H1 (cell line): Measurements from ENCODE around the gene BMPR1A. TPM values are rescaled to one million over a fixed set of nuclear protein-coding genes. Genes with fewer than 3 reads are reported as not detected.

Source experiments
- CTCF ChIA-PET: fragments of 300-600 bp; sonication (Branson Sonifier 250); formaldehyde crosslinking; loops from one replicate; lab custom pipeline; 2021; ENCODE audit not compliant: partially characterized antibody; lab: Charles Lee
- POLR2A ChIA-PET: fragments of 300-600 bp; sonication (Branson Sonifier 250); formaldehyde crosslinking; loops from one replicate; lab custom pipeline; 2021; ENCODE audit warnings: inconsistent platforms; ENCODE audit not compliant: partially characterized antibody; lab: Charles Lee
- DNase-seq, 2 experiments: peaks; one replicate each; pipeline versions ENCODE4 v3.0.0 to v3.0.0-alpha.2; 2010 to 2022; ENCODE audit warnings: low spot score in 2 of 2, low read depth in 1 of 2, mixed read lengths in 1 of 2
- FAIRE-seq: peaks from 2 replicates; lab custom pipeline; 2011; peaks lifted over from hg19 to GRCh38; lab: Jason Lieb, UNC
- H2AFZ ChIP-seq: 2 replicates; pipeline ENCODE4 v1.8.1; 2012; ENCODE audit warnings: low read length, inconsistent platforms
- H2AK5ac ChIP-seq: 2 replicates; pipeline ENCODE4 v1.6.1; 2013; ENCODE audit warnings: low read depth, low read length
- H2BK120ac ChIP-seq: replicated peaks from 2 replicates; pipeline ENCODE3; 2013; ENCODE audit warnings: low read depth, low read length, inconsistent platforms
- H2BK12ac ChIP-seq: 2 replicates; pipeline ENCODE4 v1.6.1; 2013; ENCODE audit warnings: low read depth, low read length
- H2BK15ac ChIP-seq: 2 replicates; pipeline ENCODE4 v1.6.1; 2013; ENCODE audit warnings: low read length
- H2BK20ac ChIP-seq: 2 replicates; pipeline ENCODE4 v1.6.1; 2013; ENCODE audit warnings: low read length
- H2BK5ac ChIP-seq: 2 replicates; pipeline ENCODE4 v1.6.1; 2013; ENCODE audit warnings: low read depth, low read length
- H3K14ac ChIP-seq: 2 replicates; pipeline ENCODE4 v1.6.1; 2013; ENCODE audit warnings: inconsistent platforms; ENCODE audit not compliant: insufficient read length
- H3K18ac ChIP-seq: 2 replicates; pipeline ENCODE4 v1.6.1; 2013; ENCODE audit warnings: low read length; ENCODE audit errors: extremely low read depth
- H3K23ac ChIP-seq: 2 replicates; pipeline ENCODE4 v1.6.1; 2013; ENCODE audit warnings: inconsistent platforms; ENCODE audit not compliant: insufficient read length
- H3K23me2 ChIP-seq: 2 replicates; pipeline ENCODE4 v1.6.1; 2013; ENCODE audit warnings: low read depth, low read length
- H3K27ac ChIP-seq: 2 replicates; pipeline ENCODE4 v1.6.1; 2011; ENCODE audit warnings: low read depth, low read length, inconsistent platforms
- H3K27me3 ChIP-seq, 4 experiments: replicated peaks in 1 of 4; 1 replicate in 1 of 4; 2 replicates in 3 of 4; pipeline versions ENCODE4 v1.6.1 to v1.8.1; 2011 to 2013; ENCODE audit warnings: low read length in 3 of 4, mild to moderate bottlenecking in 3 of 4, inconsistent platforms in 2 of 4, mixed read lengths in 2 of 4, moderate library complexity in 1 of 4; ENCODE audit not compliant: control insufficient read depth in 3 of 4, insufficient read depth in 3 of 4; ENCODE audit errors: extremely low read depth in 1 of 4
- H3K36me3 ChIP-seq, 4 experiments: 2 replicates each; pipeline versions ENCODE4 v1.6.1 to v1.8.1; 2011 to 2013; ENCODE audit warnings: mild to moderate bottlenecking in 4 of 4, low read length in 3 of 4, moderate library complexity in 2 of 4, control low read depth in 1 of 4, inconsistent platforms in 1 of 4; ENCODE audit not compliant: insufficient read depth in 4 of 4, control insufficient read depth in 2 of 4
- H3K4ac ChIP-seq: replicated peaks from 2 replicates; pipeline ENCODE3; 2013; ENCODE audit warnings: low read length, low read depth, mixed read lengths, inconsistent platforms; ENCODE audit not compliant: insufficient read length
- H3K4me1 ChIP-seq, 4 experiments: replicated peaks in 1 of 4; 1 replicate in 1 of 4; 2 replicates in 3 of 4; pipeline versions ENCODE4 v1.6.1 to v1.8.1; 2011 to 2013; ENCODE audit warnings: low read length in 3 of 4, inconsistent platforms in 2 of 4, mixed read lengths in 1 of 4; ENCODE audit not compliant: insufficient read depth in 4 of 4, control insufficient read depth in 3 of 4
- H3K4me2 ChIP-seq, 2 experiments: 2 replicates each; pipeline versions ENCODE4 v1.6.1 to v1.8.1; 2011 to 2013; ENCODE audit warnings: low read depth in 2 of 2, low read length in 2 of 2, control low read depth in 1 of 2, inconsistent platforms in 1 of 2, mild to moderate bottlenecking in 1 of 2; ENCODE audit not compliant: insufficient read depth in 1 of 2
- H3K4me3 ChIP-seq, 4 experiments: fragments of 200-600, 300-600 bp in 1 of 4; sonication (generic), shearing (Covaris generic), sonication (Bioruptor Twin) in 1 of 4; 2 replicates each; pipeline versions ENCODE4 v1.5.1 to v1.8.1; 2011 to 2016; ENCODE audit warnings: low read length in 4 of 4, low read depth in 3 of 4, control low read depth in 2 of 4, inconsistent platforms in 2 of 4, mild to moderate bottlenecking in 2 of 4, mixed read lengths in 1 of 4, moderate library complexity in 1 of 4; ENCODE audit not compliant: insufficient read depth in 2 of 4; ENCODE audit errors: extremely low read depth in 1 of 4
- H3K56ac ChIP-seq: replicated peaks from 2 replicates; pipeline ENCODE3; 2013; ENCODE audit warnings: low read depth, mild to moderate bottlenecking, mixed read lengths, low read length, inconsistent platforms; ENCODE audit not compliant: insufficient read length
- H3K79me1 ChIP-seq: 2 replicates; pipeline ENCODE4 v1.6.1; 2013; ENCODE audit warnings: low read depth, low read length, control low read depth
- H3K79me2 ChIP-seq, 2 experiments: 2 replicates each; pipeline versions ENCODE4 v1.6.1 to v1.8.1; 2012 to 2013; ENCODE audit warnings: low read length in 2 of 2, mild to moderate bottlenecking in 2 of 2, inconsistent platforms in 1 of 2; ENCODE audit not compliant: insufficient read depth in 2 of 2, control insufficient read depth in 1 of 2
- H3K9ac ChIP-seq, 4 experiments: replicated peaks in 1 of 4; 1 replicate in 1 of 4; 2 replicates in 3 of 4; pipeline versions ENCODE4 v1.6.1 to v1.8.1; 2011 to 2013; ENCODE audit warnings: low read depth in 3 of 4, low read length in 3 of 4, control low read depth in 2 of 4, mild to moderate bottlenecking in 2 of 4, moderate library complexity in 2 of 4, inconsistent platforms in 1 of 4; ENCODE audit errors: extremely low read depth in 1 of 4
- H3K9me3 ChIP-seq, 2 experiments: 2 replicates each; pipeline versions ENCODE4 v1.6.1 to v1.8.1; 2012 to 2013; ENCODE audit warnings: mild to moderate bottlenecking in 2 of 2, moderate library complexity in 2 of 2, control low read depth in 1 of 2, inconsistent platforms in 1 of 2, low read depth in 1 of 2, low read length in 1 of 2, mixed read lengths in 1 of 2; ENCODE audit not compliant: insufficient read depth in 2 of 2
- H4K20me1 ChIP-seq, 2 experiments: replicated peaks in 1 of 2; 2 replicates each; pipeline versions ENCODE3 to v1.8.1; 2011 to 2013; ENCODE audit warnings: inconsistent platforms in 2 of 2, low read length in 2 of 2, mild to moderate bottlenecking in 1 of 2; ENCODE audit not compliant: insufficient read depth in 2 of 2, control insufficient read depth in 1 of 2
- H4K5ac ChIP-seq: 2 replicates; pipeline ENCODE4 v1.6.1; 2013; ENCODE audit warnings: low read length, low read depth, mixed read lengths, inconsistent platforms; ENCODE audit not compliant: insufficient read length
- H4K8ac ChIP-seq: 2 replicates; pipeline ENCODE4 v1.8.0; 2013; ENCODE audit warnings: mild to moderate bottlenecking, moderate library complexity, low read length, inconsistent platforms; ENCODE audit not compliant: insufficient read depth; ENCODE audit errors: extremely low read depth
- H4K91ac ChIP-seq: replicated peaks from 2 replicates; pipeline ENCODE3; 2013; ENCODE audit warnings: low read length, mixed read lengths, inconsistent platforms; ENCODE audit not compliant: insufficient read length
- CHD2 ChIP-seq: IDR thresholded peaks from 2 replicates; pipeline ENCODE4 v1.6.1; 2012; ENCODE audit warnings: low read length, improper control_type of control experiment
- GABPA ChIP-seq: IDR thresholded peaks from 2 replicates; pipeline ENCODE4 v1.6.1; 2011; ENCODE audit warnings: mild to moderate bottlenecking, low read length, moderate library complexity, borderline replicate concordance; ENCODE audit not compliant: insufficient read depth
- TCF12 ChIP-seq: IDR thresholded peaks from 2 replicates; pipeline ENCODE4 v1.6.1; 2011; ENCODE audit warnings: low read depth, mild to moderate bottlenecking, low read length
- TEAD4 ChIP-seq: IDR thresholded peaks from 2 replicates; pipeline ENCODE4 v1.6.1; 2012; ENCODE audit warnings: low read depth, low read length, inconsistent platforms, mixed read lengths
- YY1 ChIP-seq: IDR thresholded peaks from 2 replicates; pipeline ENCODE4 v1.6.1; 2011; ENCODE audit warnings: low read depth, mild to moderate bottlenecking, low read length
- WGBS, 2 experiments: shearing (Covaris generic) in 1 of 2; methylation state at CpG; one replicate each; pipeline versions ENCODE4 v1.1.6 to v1.1.7; 2013 to 2015; ENCODE audit warnings: low lambda C conversion rate in 2 of 2, mixed read lengths in 2 of 2, inconsistent platforms in 1 of 2, low coverage in 1 of 2, missing lambda C conversion rate in 1 of 2; ENCODE audit not compliant: insufficient replicate concordance in 2 of 2, insufficient coverage in 1 of 2, insufficient read length in 1 of 2; ENCODE audit errors: extremely low coverage in 1 of 2, missing lambda C conversion rate in 1 of 2; 5-methylcytosine and 5-hydroxymethylcytosine counted together
- polyA plus RNA-seq, 7 experiments: library from polyadenylated mRNA; depleted of rRNA in 3 of 7; stranded (reverse) in 5 of 7; unstranded in 2 of 7; fragments of >200 nt in 5 of 7; fragments of 200-250 nt in 2 of 7; gene quantifications; 1 replicate in 5 of 7; 2 replicates in 1 of 7; 4 replicates in 1 of 7; pipeline versions ENCODE4 v1.2.1 to v1.2.3, GENCODE V29; 2011 to 2013; ENCODE audit warnings: missing spikeins in 2 of 7, mixed read lengths in 2 of 7
- total RNA-seq: library from RNA; stranded (reverse); fragmentation: NEBNext Ultra II Directional; extraction: Animal tissue kit (Norgen Biotek cat#: 25700); gene quantifications from 2 replicates; pipeline ENCODE4 v1.2.1, GENCODE V29; 2021

Gene BMPR1A
- total and polyA plus RNA-seq, 2 of the 8 experiments (the other 6 are each of a cell fraction or from before 2014, with no cell fraction given) = 34.4 to 129 TPM

- H2AK5ac ChIP-seq = no peak overlapping the region
- H3K27me3 ChIP-seq = no peaks in the 10 kb centered on the region
- H2BK120ac ChIP-seq = no peak overlapping the region
- ChIA-PET CTCF (no interaction called here), POLR2A (no interaction called here)
- 84% methylated on average over 3 of the region's 3 CpGs; no CpG with 5 or more reads in 1 of the 2 experiments for WGBS, 2 experiments
- no peak overlapping the region for H3K14ac ChIP-seq
- no peak overlapping the region for H4K8ac ChIP-seq
- peaks cover 2 to 13% (median 3%) of the 10 kb centered on the region in 4 experiments for H3K4me1 ChIP-seq
- no peak overlapping the region for H2BK15ac ChIP-seq
- H4K20me1 ChIP-seq = peaks cover 0 to 5% of the 10 kb centered on the region in 2 experiments
- H2BK12ac ChIP-seq = no peak overlapping the region
- peaks cover 10 to 99% of the 10 kb centered on the region in 2 experiments for H3K79me2 ChIP-seq
- H2BK5ac ChIP-seq = no peak overlapping the region
- H2BK20ac ChIP-seq = no peak overlapping the region
- no peak overlapping the region for H3K27ac ChIP-seq
- H3K79me1 ChIP-seq = no peaks in the 10 kb centered on the region
- no peak overlapping the region for H3K4me2 ChIP-seq
- no peak for DNase-seq
- no peaks in the 10 kb centered on the region for H3K23me2 ChIP-seq
- H3K4ac ChIP-seq = no peak overlapping the region
- no peak overlapping the region for H3K4me3 ChIP-seq
- no peak overlapping the region for H4K91ac ChIP-seq
- FAIRE-seq = no peak
- TF ChIP-seq TEAD4 (no peak), CHD2 (no peak), YY1 (no peak), TCF12 (no peak), GABPA (no peak)
- no peak overlapping the region for H3K23ac ChIP-seq
- no peak overlapping the region for H2AFZ ChIP-seq
- H3K18ac ChIP-seq = no peak overlapping the region
- no peaks in the 10 kb centered on the region; a peak in 1 of 8 replicates for H3K36me3 ChIP-seq
- no peak overlapping the region for H3K9ac ChIP-seq
- no peak overlapping the region for H3K56ac ChIP-seq
- no peak overlapping the region for H4K5ac ChIP-seq
- no peaks in the 10 kb centered on the region for H3K9me3 ChIP-seq
Measured at GRCh38 chr10:86804805-86805204, 48.4 kb downstream of the BMPR1A start.
